ENCODE results near the gene ITGAE.

The ITGAE gene

GRCh38 chr17:3690094-3690715, 110.8 kb downstream of the ITGAE start:
- no peak for DNase-seq

GRCh38 chr17:3689262-3690093, 111.5 kb downstream of the ITGAE start:
- DNase-seq, result no peak

GRCh38 chr17:3688852-3689261, 112.1 kb downstream of the ITGAE start:
- DNase-seq, result no peak

- no peak for DNase-seq
These were observed 112.9 kb downstream of the ITGAE start for GRCh38 chr17:3688027-3688553.

- no peak for DNase-seq
These were observed 115.8 kb downstream of the ITGAE start for GRCh38 chr17:3685174-3685573.

GRCh38 chr17:3683054-3683511, 117.9 kb downstream of the ITGAE start:
- no peak for DNase-seq

GRCh38 chr17:3682033-3682432, 119.0 kb downstream of the ITGAE start:
- no peak for DNase-seq

GRCh38 chr17:3681565-3681964, 119.4 kb downstream of the ITGAE start:
- no peak for DNase-seq

- no peak for DNase-seq
These were observed 119.9 kb downstream of the ITGAE start for GRCh38 chr17:3681057-3681456.

- no peak for DNase-seq
These were observed 121.4 kb downstream of the ITGAE start for GRCh38 chr17:3679531-3680126.

GRCh38 chr17:3678821-3679530, 122.0 kb downstream of the ITGAE start:
- DNase-seq, result no peak

- DNase-seq, result no peak
These were observed 122.7 kb downstream of the ITGAE start for GRCh38 chr17:3678095-3678820.

GRCh38 chr17:3675886-3676285, 125.1 kb downstream of the ITGAE start:
- no peak for DNase-seq

GRCh38 chr17:3672571-3672970, 128.4 kb downstream of the ITGAE start:
- no peak for DNase-seq

- DNase-seq, result no peak
These were observed 131.4 kb downstream of the ITGAE start for GRCh38 chr17:3669548-3669947.

- no peak for DNase-seq
These were observed 132.0 kb downstream of the ITGAE start for GRCh38 chr17:3669085-3669347.

- peak; percentile 89 for DNase-seq
These were observed 132.5 kb downstream of the ITGAE start, which contains the start of the genes EMC6 and TAX1BP3 for GRCh38 chr17:3668279-3669084. EMC6 (plus strand) TSS chr17:3668812; CDS start chr17:3669147, 335 bp downstream. TAX1BP3 (minus strand) TSS chr17:3668578; CDS start chr17:3668526, 52 bp downstream.

GRCh38 chr17:3667366-3668278, 133.4 kb downstream of the ITGAE start:
- DNase-seq, result no peak

GRCh38 chr17:3666516-3666915, 134.5 kb downstream of the ITGAE start:
- DNase-seq, result no peak

GRCh38 chr17:3665834-3666233, 135.2 kb downstream of the ITGAE start:
- no peak for DNase-seq
